AG10803 (cell line): Measurements from ENCODE around the gene CNNM2.

ENCODE experiments used
- DNase-seq: peaks from one replicate; pipeline ENCODE4 v3.0.0; 2010; ENCODE audit warnings: low read depth
- H3K4me3 ChIP-seq: 2 replicates; pipeline ENCODE4 v1.5.1; 2011; ENCODE audit warnings: mild to moderate bottlenecking, low read length, control low read depth
- TF ChIP-seq, protein P1 (sequence below): conservative IDR thresholded peaks from 2 replicates; pipeline ENCODE4 v1.5.1; 2011; ENCODE audit warnings: mild to moderate bottlenecking, low read length, control low read depth, inconsistent platforms

The CNNM2 gene

DNA sequence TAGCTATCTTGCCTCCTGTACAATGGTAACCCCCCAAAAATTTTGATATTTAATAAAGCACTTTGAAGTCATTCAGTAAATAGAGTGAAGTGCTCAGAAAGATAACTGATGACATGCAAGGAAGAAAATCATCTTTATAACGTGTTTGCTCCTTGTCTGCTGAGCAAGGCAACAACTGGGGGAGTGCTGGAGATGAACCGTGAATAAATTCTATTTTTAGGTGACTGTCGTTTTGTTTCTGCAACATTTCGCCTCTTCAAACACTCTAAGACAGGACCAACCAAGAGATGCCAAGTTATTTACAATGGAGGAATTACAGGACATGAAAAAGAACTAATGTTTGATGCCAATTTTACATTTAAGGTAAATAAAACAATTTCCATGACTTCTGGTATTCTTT lies 39.5 kb upstream of the CNNM2 start:
- DNase-seq = no peak
- no peak overlapping the region for H3K4me3 ChIP-seq
- TF ChIP-seq, protein P1, sequence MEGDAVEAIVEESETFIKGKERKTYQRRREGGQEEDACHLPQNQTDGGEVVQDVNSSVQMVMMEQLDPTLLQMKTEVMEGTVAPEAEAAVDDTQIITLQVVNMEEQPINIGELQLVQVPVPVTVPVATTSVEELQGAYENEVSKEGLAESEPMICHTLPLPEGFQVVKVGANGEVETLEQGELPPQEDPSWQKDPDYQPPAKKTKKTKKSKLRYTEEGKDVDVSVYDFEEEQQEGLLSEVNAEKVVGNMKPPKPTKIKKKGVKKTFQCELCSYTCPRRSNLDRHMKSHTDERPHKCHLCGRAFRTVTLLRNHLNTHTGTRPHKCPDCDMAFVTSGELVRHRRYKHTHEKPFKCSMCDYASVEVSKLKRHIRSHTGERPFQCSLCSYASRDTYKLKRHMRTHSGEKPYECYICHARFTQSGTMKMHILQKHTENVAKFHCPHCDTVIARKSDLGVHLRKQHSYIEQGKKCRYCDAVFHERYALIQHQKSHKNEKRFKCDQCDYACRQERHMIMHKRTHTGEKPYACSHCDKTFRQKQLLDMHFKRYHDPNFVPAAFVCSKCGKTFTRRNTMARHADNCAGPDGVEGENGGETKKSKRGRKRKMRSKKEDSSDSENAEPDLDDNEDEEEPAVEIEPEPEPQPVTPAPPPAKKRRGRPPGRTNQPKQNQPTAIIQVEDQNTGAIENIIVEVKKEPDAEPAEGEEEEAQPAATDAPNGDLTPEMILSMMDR = no peak

DNA sequence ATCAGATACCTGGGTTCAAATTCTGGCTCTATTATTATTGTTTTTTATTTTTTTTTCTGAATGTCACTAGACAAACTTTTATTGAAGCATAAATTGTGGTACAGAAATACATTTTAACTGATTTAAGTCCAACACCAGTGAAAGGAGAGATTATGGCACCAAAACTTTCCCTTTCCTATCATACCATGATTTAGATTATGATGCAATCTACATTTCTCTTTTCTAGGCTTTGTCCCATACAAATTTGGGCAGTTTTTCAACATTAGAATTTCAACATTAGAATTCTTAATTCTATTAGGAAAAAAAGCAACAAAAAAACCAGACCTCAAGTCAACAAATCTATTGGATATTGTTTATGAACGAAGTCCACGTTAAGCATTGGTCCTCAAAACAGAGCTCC lies 37.8 kb upstream of the CNNM2 start:
- no peak for DNase-seq
- TF ChIP-seq, protein P1 = no peak
- H3K4me3 ChIP-seq = no peak overlapping the region

DNA sequence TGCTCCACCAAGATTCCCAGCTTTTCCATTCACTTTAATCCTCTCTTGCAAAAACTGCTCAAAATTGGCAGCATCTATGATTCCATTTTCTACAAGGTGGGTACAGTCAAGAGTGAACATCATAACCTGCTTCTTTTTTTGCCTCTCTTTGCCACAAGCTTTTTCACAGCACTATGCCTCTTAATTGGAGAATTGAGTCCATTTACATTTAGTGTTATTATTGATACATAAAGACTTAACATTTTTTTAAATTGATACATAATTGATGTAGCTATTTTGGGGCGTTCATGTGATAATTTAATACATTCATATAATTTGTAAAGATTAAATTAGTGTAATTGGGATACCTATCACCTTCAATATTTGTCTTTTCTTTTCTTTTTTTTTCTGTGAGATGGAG lies 30.0 kb upstream of the CNNM2 start:
- TF ChIP-seq, protein P1 = no peak
- H3K4me3 ChIP-seq = no peak overlapping the region
- no peak for DNase-seq

DNA sequence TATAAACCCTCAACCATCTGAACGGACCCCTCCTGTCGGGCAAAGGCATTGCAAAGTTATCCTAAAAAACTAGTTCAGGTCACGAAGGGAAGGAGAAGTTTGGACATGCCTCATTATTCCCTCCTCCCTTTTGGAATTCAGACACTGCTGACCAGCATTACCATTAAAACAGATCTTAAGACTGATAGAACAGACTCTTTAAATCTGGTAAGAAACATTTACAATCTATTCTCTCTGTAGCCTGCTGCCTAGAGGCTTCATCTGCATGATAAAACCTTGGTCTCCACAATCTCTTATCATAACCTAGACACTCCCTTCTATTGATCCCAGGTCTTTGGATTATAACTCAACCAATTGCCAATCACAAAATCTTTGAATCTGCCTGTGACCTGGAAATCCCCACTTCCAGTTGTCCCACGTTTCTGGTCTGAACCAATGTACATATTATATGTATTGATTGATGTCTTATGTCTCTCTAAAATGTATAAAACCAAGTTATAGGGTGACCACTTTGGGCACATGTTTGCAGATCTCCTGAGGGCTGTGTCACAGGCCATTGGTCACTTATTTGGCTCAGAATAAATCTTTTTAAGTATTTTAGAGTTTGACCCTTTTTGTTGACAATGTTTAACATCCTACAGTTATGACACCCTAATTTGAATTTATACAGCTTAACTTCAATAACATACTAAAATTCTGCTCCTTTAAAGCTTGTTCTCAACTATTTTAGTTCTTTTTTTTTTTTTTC lies 23.5 kb upstream of the CNNM2 start:
- H3K4me3 ChIP-seq = no peak overlapping the region
- DNase-seq = no peak
- TF ChIP-seq, protein P1 = no peak

DNA sequence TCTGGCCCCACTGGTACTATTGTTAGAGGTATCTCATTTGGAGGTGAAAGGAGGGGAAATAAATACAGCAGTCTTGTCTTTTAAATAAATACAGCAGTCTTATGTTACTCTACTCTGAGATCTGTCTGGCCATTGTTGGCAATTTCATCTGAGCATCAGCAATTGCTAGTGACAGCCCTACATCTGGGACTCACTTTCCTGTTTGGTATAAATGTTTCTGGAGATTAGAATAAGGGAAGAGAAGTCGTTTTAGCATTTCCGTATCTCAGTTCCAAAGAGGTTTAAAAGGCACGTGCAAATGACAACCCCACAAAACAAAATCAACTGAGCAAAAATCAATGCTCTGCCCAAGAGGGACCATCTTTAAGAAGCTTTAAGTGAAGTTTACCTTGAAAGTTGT lies 18.1 kb upstream of the CNNM2 start:
- TF ChIP-seq, protein P1 = no peak
- no peak overlapping the region for H3K4me3 ChIP-seq
- no peak for DNase-seq

DNA sequence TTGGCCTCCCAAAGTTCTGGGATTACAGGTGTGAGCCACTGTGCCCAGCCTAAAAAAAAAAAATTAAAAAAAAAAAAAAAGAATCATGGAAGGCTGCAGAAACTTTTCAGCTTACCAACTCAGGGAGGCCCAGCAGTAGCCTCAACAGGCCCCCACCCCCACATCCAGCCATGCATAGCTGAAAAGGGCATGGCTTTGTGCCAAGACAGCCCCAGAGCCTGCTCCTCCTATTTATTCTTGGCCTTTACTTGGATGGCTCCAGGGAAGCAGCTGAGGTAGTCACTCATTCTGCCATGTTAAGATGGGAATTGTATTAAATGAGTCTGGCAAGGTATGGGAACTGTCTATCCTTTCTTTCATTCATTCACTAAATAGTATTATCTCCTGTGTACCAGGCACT lies 13.7 kb upstream of the CNNM2 start:
- no peak overlapping the region for H3K4me3 ChIP-seq
- DNase-seq = no peak
- TF ChIP-seq, protein P1 = no peak

DNA sequence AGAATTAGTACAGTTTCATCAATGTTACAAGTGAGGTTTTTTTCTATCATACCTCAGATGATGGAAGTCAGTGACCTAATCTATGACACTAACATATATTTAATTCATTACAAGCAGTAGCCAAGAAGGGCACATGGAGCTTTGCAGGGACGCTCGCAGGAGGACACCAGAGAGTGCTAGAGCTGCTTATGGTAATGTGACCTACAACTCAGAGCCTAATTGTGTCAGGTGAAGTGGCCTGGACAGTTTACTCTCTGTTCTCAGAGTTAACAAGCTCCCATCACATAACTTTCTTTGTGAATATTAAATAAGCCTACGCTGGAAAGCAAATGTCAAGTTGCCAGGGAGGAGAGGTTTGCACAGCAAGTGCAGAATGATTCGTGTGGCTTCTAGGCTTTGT lies 11.6 kb upstream of the CNNM2 start:
- no peak for DNase-seq
- no peak overlapping the region for H3K4me3 ChIP-seq
- TF ChIP-seq, protein P1 = no peak
